Mesenchymal stem cell (in vitro differentiated cells and primary cell): ENCODE data around the gene ARL17B. TPM values are rescaled to one million over a fixed set of nuclear protein-coding genes. Genes with fewer than 3 reads are reported as not detected.
"Not testable (repeated sequence)": the region's sequence is repeated elsewhere in the genome, so short reads cannot be mapped to it uniquely, and the experiment has no call there.

Experiments
- DNase-seq: peaks from one replicate; pipeline ENCODE4 v3.0.0-alpha.2; 2013
- H2AFZ ChIP-seq: one replicate; pipeline ENCODE4 v1.6.1; 2013; ENCODE audit warnings: low read depth, mild to moderate bottlenecking, control low read depth, inconsistent platforms, low read length, moderate library complexity
- H2AK5ac ChIP-seq: 2 replicates; pipeline ENCODE4 v1.6.1; 2013; ENCODE audit warnings: low read length, moderate library complexity, mild to moderate bottlenecking, inconsistent platforms; ENCODE audit not compliant: severe bottlenecking
- H2BK120ac ChIP-seq: one replicate; pipeline ENCODE4 v1.6.1; 2013; ENCODE audit warnings: low read depth, mild to moderate bottlenecking, inconsistent platforms, low read length, moderate library complexity
- H2BK12ac ChIP-seq, 2 experiments: one replicate each; pipeline ENCODE4 v1.6.1; 2013; ENCODE audit warnings: inconsistent platforms in 2 of 2, low read length in 2 of 2, mild to moderate bottlenecking in 2 of 2, moderate library complexity in 2 of 2, control low read depth in 1 of 2
- H2BK15ac ChIP-seq: one replicate; pipeline ENCODE4 v1.6.1; 2013; ENCODE audit warnings: mild to moderate bottlenecking, low read depth, inconsistent platforms; ENCODE audit not compliant: poor library complexity, severe bottlenecking
- H2BK5ac ChIP-seq: 2 replicates; pipeline ENCODE4 v1.6.1; 2013; ENCODE audit warnings: low read depth, mild to moderate bottlenecking, low read length, control low read depth, inconsistent platforms; ENCODE audit not compliant: poor library complexity, severe bottlenecking
- H3K14ac ChIP-seq, 2 experiments: one replicate each; pipeline ENCODE4 v1.6.1; 2013; ENCODE audit warnings: inconsistent platforms in 2 of 2, low read length in 2 of 2, control low read depth in 1 of 2, mild to moderate bottlenecking in 1 of 2, moderate library complexity in 1 of 2
- H3K18ac ChIP-seq, 2 experiments: one replicate each; pipeline ENCODE4 v1.6.1; 2013; ENCODE audit warnings: inconsistent platforms in 2 of 2, low read length in 2 of 2, control low read depth in 1 of 2, low read depth in 1 of 2, mild to moderate bottlenecking in 1 of 2
- H3K23ac ChIP-seq, 2 experiments: one replicate each; pipeline ENCODE4 v1.6.1; 2013; ENCODE audit warnings: inconsistent platforms in 2 of 2, low read length in 2 of 2, mild to moderate bottlenecking in 2 of 2, moderate library complexity in 2 of 2, control low read depth in 1 of 2
- H3K27ac ChIP-seq: 2 replicates; pipeline ENCODE4 v1.5.1; 2013; ENCODE audit warnings: mild to moderate bottlenecking, moderate library complexity, low read length, control low read depth, inconsistent platforms; ENCODE audit not compliant: poor library complexity, severe bottlenecking
- H3K27me3 ChIP-seq, 2 experiments: 2 replicates each; pipeline versions ENCODE4 v1.6.1 to v1.7.0; 2013; ENCODE audit warnings: low read length in 2 of 2, mild to moderate bottlenecking in 2 of 2, moderate library complexity in 2 of 2, control low read depth in 1 of 2, inconsistent platforms in 1 of 2; ENCODE audit not compliant: control insufficient read depth in 1 of 2, insufficient read depth in 1 of 2
- H3K36me3 ChIP-seq, 2 experiments: 2 replicates each; pipeline versions ENCODE4 v1.6.1 to v1.7.0; 2013; ENCODE audit warnings: low read length in 2 of 2, control low read depth in 1 of 2, inconsistent platforms in 1 of 2, low read depth in 1 of 2, mild to moderate bottlenecking in 1 of 2; ENCODE audit not compliant: insufficient read depth in 2 of 2, control insufficient read depth in 1 of 2
- H3K4ac ChIP-seq, 2 experiments: one replicate each; pipeline ENCODE4 v1.6.1; 2013; ENCODE audit warnings: inconsistent platforms in 2 of 2, low read length in 2 of 2, mild to moderate bottlenecking in 2 of 2, moderate library complexity in 2 of 2, control low read depth in 1 of 2, low read depth in 1 of 2
- H3K4me1 ChIP-seq: 2 replicates; pipeline ENCODE4 v1.6.1; 2013; ENCODE audit warnings: low read depth, low read length, control low read depth; ENCODE audit not compliant: control insufficient read depth, insufficient read depth
- H3K4me2 ChIP-seq: 2 replicates; pipeline ENCODE4 v1.6.1; 2013; ENCODE audit warnings: low read length, mild to moderate bottlenecking, inconsistent platforms; ENCODE audit not compliant: poor library complexity, severe bottlenecking
- H3K4me3 ChIP-seq, 2 experiments: 2 replicates each; pipeline versions ENCODE4 v1.5.1 to v1.7.0; 2013; ENCODE audit warnings: low read length in 2 of 2, mild to moderate bottlenecking in 2 of 2, control low read depth in 1 of 2, low read depth in 1 of 2; ENCODE audit not compliant: insufficient read depth in 1 of 2
- H3K79me1 ChIP-seq: replicated peaks from 2 replicates; pipeline ENCODE4 v1.6.1; 2013; ENCODE audit warnings: mild to moderate bottlenecking, control low read depth, low read length, inconsistent platforms; ENCODE audit not compliant: poor library complexity, severe bottlenecking
- H3K9ac ChIP-seq: 2 replicates; pipeline ENCODE4 v1.7.0; 2013; ENCODE audit warnings: mild to moderate bottlenecking, low read length, moderate library complexity
- H3K9me3 ChIP-seq: 2 replicates; pipeline ENCODE4 v1.7.0; 2013; ENCODE audit warnings: mild to moderate bottlenecking, low read length; ENCODE audit not compliant: control insufficient read depth
- H4K8ac ChIP-seq: one replicate; pipeline ENCODE4 v1.6.1; 2013; ENCODE audit warnings: inconsistent platforms, mild to moderate bottlenecking, low read length, moderate library complexity
- H4K91ac ChIP-seq: one replicate; pipeline ENCODE4 v1.6.1; 2013; ENCODE audit warnings: mild to moderate bottlenecking, low read length, inconsistent platforms
- WGBS: methylation state at CpG from one replicate; pipeline ENCODE4 v1.1.7; 2013; ENCODE audit warnings: mixed read lengths; 5-methylcytosine and 5-hydroxymethylcytosine counted together
- small RNA-seq: library from polyadenylated mRNA; stranded (forward); fragments of <200 nt; extraction: miRNeasy Mini kit (QIAGEN cat#:217004); gene quantifications from one replicate; pipeline ENCODE3, GENCODE V24; 2013; ENCODE audit warnings: low read depth

ARL17B gene

GRCh38 chr17:46225274-46225794 lies 136.2 kb downstream of the ARL17B start:
- not testable (repeated sequence) for H3K23ac ChIP-seq, H2BK5ac ChIP-seq, H3K27me3 ChIP-seq, H3K36me3 ChIP-seq, H2BK12ac ChIP-seq, H3K4me1 ChIP-seq, H3K27ac ChIP-seq, H3K14ac ChIP-seq, H4K91ac ChIP-seq, H2AK5ac ChIP-seq, H3K9me3 ChIP-seq, H3K79me1 ChIP-seq, H2BK15ac ChIP-seq
- Histone ChIP-seq H3K4ac (peak overlapping the region in 1 of 2 experiments; percentile 61), H2AFZ (peak overlapping the region; percentile 74), H3K4me3 (peak overlapping the region; percentile 72 to 84), H3K9ac (peak overlapping the region; percentile 62), H2BK120ac (peak overlapping the region; percentile 89), H3K4me2 (peak overlapping the region; percentile 81), H3K18ac (peak overlapping the region in 1 of 2 experiments; percentile 70), H4K8ac (peak overlapping the region; percentile 94)
- WGBS: under 1% methylated on average over 7 of the region's 22 CpGs
- peak; percentile 97 for DNase-seq

GRCh38 chr17:46224864-46225263 lies 136.7 kb downstream of the ARL17B start:
- H3K27ac ChIP-seq, H3K14ac ChIP-seq, H3K9me3 ChIP-seq, H3K4me2 ChIP-seq, H3K27me3 ChIP-seq, H2BK5ac ChIP-seq, H4K91ac ChIP-seq, H2AK5ac ChIP-seq, H3K23ac ChIP-seq, H2BK12ac ChIP-seq, H3K36me3 ChIP-seq, H3K4me1 ChIP-seq, H3K79me1 ChIP-seq: not testable (repeated sequence)
- H3K18ac ChIP-seq: peak overlapping the region in 1 of 2 experiments; percentile 70
- WGBS: 1% methylated on average over 20 of the region's 54 CpGs
- peak overlapping the region; percentile 71 for H2AFZ ChIP-seq
- peak overlapping the region; percentile 89 for H2BK120ac ChIP-seq
- H3K4ac ChIP-seq: peak overlapping the region in 1 of 2 experiments; percentile 61
- H4K8ac ChIP-seq: peak overlapping the region; percentile 41
- DNase-seq: peak; percentile 26
- peak overlapping the region; percentile 83 for H2BK15ac ChIP-seq
- peak overlapping the region; percentile 62 for H3K9ac ChIP-seq
- H3K4me3 ChIP-seq: peak overlapping the region; percentile 72 to 84

Small RNA genes lying within 50 kb of the gene (small RNA-seq; reads per million reads assigned to genes)
- not detected for gene RN7SL656P
